ENCODE data around the gene TTC9B.

GRCh38 chr19:40217027-40217810 lies 965 bp downstream of the TTC9B start:
- TF ChIP-seq, protein P1, sequence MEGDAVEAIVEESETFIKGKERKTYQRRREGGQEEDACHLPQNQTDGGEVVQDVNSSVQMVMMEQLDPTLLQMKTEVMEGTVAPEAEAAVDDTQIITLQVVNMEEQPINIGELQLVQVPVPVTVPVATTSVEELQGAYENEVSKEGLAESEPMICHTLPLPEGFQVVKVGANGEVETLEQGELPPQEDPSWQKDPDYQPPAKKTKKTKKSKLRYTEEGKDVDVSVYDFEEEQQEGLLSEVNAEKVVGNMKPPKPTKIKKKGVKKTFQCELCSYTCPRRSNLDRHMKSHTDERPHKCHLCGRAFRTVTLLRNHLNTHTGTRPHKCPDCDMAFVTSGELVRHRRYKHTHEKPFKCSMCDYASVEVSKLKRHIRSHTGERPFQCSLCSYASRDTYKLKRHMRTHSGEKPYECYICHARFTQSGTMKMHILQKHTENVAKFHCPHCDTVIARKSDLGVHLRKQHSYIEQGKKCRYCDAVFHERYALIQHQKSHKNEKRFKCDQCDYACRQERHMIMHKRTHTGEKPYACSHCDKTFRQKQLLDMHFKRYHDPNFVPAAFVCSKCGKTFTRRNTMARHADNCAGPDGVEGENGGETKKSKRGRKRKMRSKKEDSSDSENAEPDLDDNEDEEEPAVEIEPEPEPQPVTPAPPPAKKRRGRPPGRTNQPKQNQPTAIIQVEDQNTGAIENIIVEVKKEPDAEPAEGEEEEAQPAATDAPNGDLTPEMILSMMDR (IDR thresholded peaks at IDR 0.05; ENCODE audit: insufficient read depth, low read length) = no peak
- TF ChIP-seq POLR2AphosphoS5 (IDR thresholded peaks at IDR 0.05; ENCODE audit: low read depth) (no peak), GABPA (IDR thresholded peaks at IDR 0.05; ENCODE audit: low read depth) (no peak)
